Measurements from ENCODE around the gene TAGLN2.

DNA sequence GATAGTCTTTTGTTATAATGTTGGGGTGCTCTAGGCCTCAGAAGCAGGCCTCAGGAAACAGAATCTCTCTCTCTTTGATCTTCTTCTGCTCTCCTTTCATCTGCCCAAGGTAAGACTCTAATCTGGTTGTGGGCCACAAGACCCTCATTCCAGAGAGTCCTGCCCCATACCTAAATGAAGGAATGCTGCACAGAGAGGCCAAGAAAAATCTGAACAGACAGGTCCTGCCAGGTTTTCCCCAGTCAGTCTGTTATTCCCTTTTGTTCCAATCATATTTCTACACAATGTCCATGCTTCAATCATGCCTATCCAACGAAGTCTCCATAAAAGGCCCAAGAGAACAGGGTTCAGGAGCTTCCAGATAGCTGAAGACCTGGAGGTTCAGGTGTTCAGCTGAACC is 18.3 kb downstream of the TAGLN2 start:
- TF ChIP-seq, protein P1, sequence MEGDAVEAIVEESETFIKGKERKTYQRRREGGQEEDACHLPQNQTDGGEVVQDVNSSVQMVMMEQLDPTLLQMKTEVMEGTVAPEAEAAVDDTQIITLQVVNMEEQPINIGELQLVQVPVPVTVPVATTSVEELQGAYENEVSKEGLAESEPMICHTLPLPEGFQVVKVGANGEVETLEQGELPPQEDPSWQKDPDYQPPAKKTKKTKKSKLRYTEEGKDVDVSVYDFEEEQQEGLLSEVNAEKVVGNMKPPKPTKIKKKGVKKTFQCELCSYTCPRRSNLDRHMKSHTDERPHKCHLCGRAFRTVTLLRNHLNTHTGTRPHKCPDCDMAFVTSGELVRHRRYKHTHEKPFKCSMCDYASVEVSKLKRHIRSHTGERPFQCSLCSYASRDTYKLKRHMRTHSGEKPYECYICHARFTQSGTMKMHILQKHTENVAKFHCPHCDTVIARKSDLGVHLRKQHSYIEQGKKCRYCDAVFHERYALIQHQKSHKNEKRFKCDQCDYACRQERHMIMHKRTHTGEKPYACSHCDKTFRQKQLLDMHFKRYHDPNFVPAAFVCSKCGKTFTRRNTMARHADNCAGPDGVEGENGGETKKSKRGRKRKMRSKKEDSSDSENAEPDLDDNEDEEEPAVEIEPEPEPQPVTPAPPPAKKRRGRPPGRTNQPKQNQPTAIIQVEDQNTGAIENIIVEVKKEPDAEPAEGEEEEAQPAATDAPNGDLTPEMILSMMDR (IDR thresholded peaks at IDR 0.05; ENCODE audit: poor library complexity) = no peak
- no peak for TF ChIP-seq EZH2 (IDR thresholded peaks at IDR 0.05; ENCODE audit: borderline replicate concordance)

Measured in hepatocyte (in vitro differentiated cells).